ENCODE data around the gene FBXO9.

Gene FBXO9

DNA sequence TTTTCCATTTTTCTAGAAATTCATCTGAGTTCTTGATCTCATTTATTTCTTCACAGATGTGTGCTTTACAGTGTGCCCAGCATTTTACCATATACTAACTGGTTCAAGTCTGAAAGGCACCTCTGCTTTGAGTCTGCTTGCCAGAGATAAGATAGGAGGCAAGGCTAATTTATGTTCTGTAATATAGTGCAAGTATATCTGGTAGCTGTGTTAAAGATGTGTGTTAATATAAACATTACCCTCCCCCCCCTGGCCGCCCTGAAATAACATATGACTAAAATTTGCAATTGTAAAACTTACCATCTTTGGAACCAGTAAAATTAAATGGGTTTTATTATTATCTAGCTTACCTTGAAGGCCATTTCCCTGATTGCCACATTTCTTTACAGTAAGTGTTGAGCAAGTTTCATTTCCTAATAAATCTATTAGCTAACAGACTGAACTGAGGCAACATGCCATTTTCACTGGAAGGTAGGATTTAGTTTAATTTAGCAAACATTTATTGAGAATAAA, 2.7 kb downstream of the FBXO9 start:
- Histone ChIP-seq H3K27ac (ENCODE audit: low read depth, low read length) (no peak overlapping the region), H3K27me3 (ENCODE audit: control insufficient read depth, insufficient read depth, low read length) (no peaks in the 10 kb centered on the region), H3K9ac (ENCODE audit: low read length) (no peak overlapping the region), H3K36me3 (ENCODE audit: control insufficient read depth, insufficient read depth, low read length) (no peaks in the 10 kb centered on the region), H3K4me3 (ENCODE audit: low read length) (no peak overlapping the region), H3K4me1 (ENCODE audit: control insufficient read depth, insufficient read depth, low read length) (no peaks in the 10 kb centered on the region)

DNA sequence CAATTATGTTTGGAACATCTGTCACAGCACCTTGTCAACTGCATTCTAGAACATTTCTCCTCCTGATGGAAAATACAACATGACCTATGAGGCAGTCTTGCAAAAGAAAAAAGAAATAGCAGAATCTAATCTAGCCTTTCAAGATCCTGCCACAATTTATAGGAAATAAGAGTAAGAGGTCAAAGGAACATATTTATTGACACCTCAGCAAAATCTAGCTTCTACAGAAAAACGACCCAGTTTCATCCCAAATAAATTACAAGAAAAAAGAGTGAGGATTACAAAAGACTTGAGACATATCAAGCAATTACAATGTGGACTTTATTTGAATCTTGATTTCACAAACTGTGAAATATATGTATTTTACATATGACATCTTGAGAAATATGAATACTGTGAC, 4.2 kb downstream of the FBXO9 start:
- Histone ChIP-seq H3K27ac (ENCODE audit: low read depth, low read length) (no peak overlapping the region), H3K27me3 (ENCODE audit: control insufficient read depth, insufficient read depth, low read length) (no peaks in the 10 kb centered on the region), H3K9ac (ENCODE audit: low read length) (no peak overlapping the region), H3K36me3 (ENCODE audit: control insufficient read depth, insufficient read depth, low read length) (peaks cover 8% of the 10 kb centered on the region), H3K4me1 (ENCODE audit: control insufficient read depth, insufficient read depth, low read length) (no peaks in the 10 kb centered on the region), H3K4me3 (ENCODE audit: low read length) (no peak overlapping the region)

DNA sequence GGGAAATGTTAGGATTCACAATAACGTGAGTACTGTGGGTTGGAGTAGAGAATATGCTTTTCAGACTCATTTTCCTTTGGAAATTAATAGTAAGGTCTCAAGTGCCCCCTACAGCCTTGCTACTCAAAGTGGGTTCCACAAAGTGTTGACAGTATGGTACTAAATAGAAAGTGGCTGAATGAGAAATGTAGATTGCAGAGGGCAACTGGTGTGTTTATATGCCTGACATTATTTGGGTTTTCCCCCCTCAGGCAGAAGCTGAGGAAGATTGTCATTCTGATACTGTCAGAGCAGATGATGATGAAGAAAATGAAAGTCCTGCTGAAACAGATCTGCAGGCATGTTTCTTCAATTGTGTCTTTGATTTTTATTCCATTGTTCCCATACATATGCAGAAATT, 5.6 kb downstream of the FBXO9 start:
- Histone ChIP-seq H3K27ac (ENCODE audit: low read depth, low read length) (no peak overlapping the region), H3K4me3 (ENCODE audit: low read length) (no peak overlapping the region), H3K9ac (ENCODE audit: low read length) (no peak overlapping the region), H3K27me3 (ENCODE audit: control insufficient read depth, insufficient read depth, low read length) (no peaks in the 10 kb centered on the region), H3K4me1 (ENCODE audit: control insufficient read depth, insufficient read depth, low read length) (no peaks in the 10 kb centered on the region), H3K36me3 (ENCODE audit: control insufficient read depth, insufficient read depth, low read length) (peaks cover 13% of the 10 kb centered on the region)

DNA sequence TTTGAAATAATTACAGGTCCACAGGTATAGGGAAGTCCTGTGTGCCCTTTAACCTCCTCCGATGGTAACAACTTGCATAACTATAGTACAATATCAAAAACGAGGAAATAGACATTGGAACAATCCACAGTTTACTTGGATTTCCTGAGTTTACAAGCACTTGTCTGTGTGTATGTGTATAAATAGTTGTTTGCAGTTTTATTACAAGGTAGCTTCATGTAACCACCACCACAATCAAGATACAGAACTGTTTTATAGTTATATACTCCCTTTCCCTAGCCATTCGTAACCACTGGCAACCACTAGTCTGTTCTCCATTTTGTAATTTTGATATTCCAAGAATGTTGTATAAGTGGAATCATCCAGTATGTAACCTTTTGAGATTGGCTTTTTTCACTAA, 9.1 kb downstream of the FBXO9 start:
- Histone ChIP-seq H3K36me3 (ENCODE audit: control insufficient read depth, insufficient read depth, low read length) (peaks cover 13% of the 10 kb centered on the region), H3K4me3 (ENCODE audit: low read length) (no peak overlapping the region), H3K9ac (ENCODE audit: low read length) (no peak overlapping the region)

DNA sequence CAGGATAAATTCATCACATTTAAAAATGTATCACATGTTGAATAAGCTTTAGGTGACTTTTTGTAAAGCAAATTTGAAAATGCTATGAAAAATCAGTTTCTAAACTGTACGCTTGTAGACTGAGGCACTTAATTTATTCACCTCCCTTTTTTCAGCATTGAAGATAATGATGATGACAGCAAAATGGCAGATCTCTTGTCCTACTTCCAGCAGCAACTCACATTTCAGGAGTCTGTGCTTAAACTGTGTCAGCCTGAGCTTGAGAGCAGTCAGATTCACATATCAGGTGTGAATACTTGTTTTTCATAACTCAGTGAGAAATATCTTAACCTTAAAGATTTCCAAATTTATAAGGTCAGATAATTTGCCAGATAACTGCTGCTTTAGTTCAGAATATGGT, 15.6 kb downstream of the FBXO9 start:
- Histone ChIP-seq H3K27me3 (ENCODE audit: control insufficient read depth, insufficient read depth, low read length) (no peaks in the 10 kb centered on the region), H3K36me3 (ENCODE audit: control insufficient read depth, insufficient read depth, low read length) (peaks cover 10% of the 10 kb centered on the region), H3K27ac (ENCODE audit: low read depth, low read length) (no peak overlapping the region), H3K4me1 (ENCODE audit: control insufficient read depth, insufficient read depth, low read length) (no peaks in the 10 kb centered on the region), H3K9ac (ENCODE audit: low read length) (no peak overlapping the region), H3K4me3 (ENCODE audit: low read length) (no peak overlapping the region)

More for the DNA sequence above, 9.1 kb downstream of the FBXO9 start:
- Histone ChIP-seq H3K4me1 (ENCODE audit: control insufficient read depth, insufficient read depth, low read length) (no peaks in the 10 kb centered on the region), H3K27me3 (ENCODE audit: control insufficient read depth, insufficient read depth, low read length) (no peaks in the 10 kb centered on the region), H3K27ac (ENCODE audit: low read depth, low read length) (no peak overlapping the region)

DNA sequence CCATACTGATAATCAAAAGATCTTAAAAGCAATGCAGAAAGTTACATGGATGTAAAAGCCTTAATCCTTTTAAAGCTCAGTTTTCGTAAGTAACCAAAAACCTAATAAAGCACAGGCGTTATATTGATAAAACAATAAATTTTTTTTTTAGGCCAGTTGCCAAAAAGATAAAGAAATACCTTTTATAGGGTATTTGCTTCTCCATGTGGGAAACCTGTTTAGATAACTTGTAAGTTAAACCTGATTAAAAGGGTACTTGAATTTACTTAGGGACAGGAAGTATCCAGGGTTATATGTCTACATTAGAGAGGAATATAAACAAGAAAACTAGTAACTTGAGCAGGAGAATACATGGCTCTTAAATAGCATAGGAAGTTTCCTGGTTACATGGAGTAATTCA, 21.1 kb downstream of the FBXO9 start:
- Histone ChIP-seq H3K27ac (ENCODE audit: low read depth, low read length) (no peak overlapping the region), H3K4me1 (ENCODE audit: control insufficient read depth, insufficient read depth, low read length) (no peaks in the 10 kb centered on the region), H3K9ac (ENCODE audit: low read length) (no peak overlapping the region), H3K27me3 (ENCODE audit: control insufficient read depth, insufficient read depth, low read length) (no peaks in the 10 kb centered on the region), H3K36me3 (ENCODE audit: control insufficient read depth, insufficient read depth, low read length) (peaks cover 12% of the 10 kb centered on the region), H3K4me3 (ENCODE audit: low read length) (no peak overlapping the region)

DNA sequence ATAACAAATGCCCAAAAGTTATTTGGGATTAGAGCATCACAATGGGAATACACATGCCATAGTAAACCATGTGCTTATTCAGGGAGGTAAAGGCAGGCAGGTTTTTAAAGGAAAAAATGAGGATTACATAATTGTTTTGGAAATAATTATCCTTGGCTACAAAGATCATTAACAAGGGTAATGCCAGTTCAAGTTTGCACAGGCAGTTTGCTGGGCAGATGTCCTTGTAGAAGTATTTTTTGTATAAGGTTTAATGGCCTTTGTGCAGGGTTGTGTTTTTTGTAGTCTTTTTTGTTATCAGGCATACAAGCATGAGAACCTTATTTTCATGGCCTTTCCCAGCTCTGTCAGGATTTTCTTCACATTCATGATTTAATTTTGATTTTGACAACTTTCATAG, 24.7 kb downstream of the FBXO9 start:
- peaks cover 18% of the 10 kb centered on the region for H3K36me3 ChIP-seq (ENCODE audit: control insufficient read depth, insufficient read depth, low read length)
- no peaks in the 10 kb centered on the region for H3K4me1 ChIP-seq (ENCODE audit: control insufficient read depth, insufficient read depth, low read length)
- no peak overlapping the region for H3K4me3 ChIP-seq (ENCODE audit: low read length)
- H3K9ac ChIP-seq (ENCODE audit: low read length): no peak overlapping the region
- no peaks in the 10 kb centered on the region for H3K27me3 ChIP-seq (ENCODE audit: control insufficient read depth, insufficient read depth, low read length)
- no peak overlapping the region for H3K27ac ChIP-seq (ENCODE audit: low read depth, low read length)

DNA sequence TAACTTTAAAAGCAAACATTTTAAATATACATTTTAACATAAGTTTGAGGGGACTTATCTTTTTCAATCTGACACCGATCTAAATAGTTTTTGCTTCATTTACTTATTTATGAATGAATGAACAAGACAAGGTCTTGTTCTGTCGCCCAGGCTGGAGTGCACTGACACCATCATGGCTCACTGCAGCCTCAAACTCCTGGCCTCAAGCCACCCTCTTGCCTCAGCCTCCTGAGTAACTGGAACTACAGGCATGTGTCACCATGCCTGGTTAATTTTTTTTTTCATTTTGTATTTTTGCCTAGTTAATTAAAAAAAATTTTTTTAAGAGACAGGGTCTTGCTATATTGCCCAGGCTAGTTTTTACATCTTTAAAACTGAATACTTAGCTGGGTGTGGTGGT, 25.4 kb downstream of the FBXO9 start:
- no peaks in the 10 kb centered on the region for H3K4me1 ChIP-seq (ENCODE audit: control insufficient read depth, insufficient read depth, low read length)
- H3K9ac ChIP-seq (ENCODE audit: low read length): no peak overlapping the region
- peaks cover 18% of the 10 kb centered on the region for H3K36me3 ChIP-seq (ENCODE audit: control insufficient read depth, insufficient read depth, low read length)
- H3K27me3 ChIP-seq (ENCODE audit: control insufficient read depth, insufficient read depth, low read length): no peaks in the 10 kb centered on the region
- no peak overlapping the region for H3K4me3 ChIP-seq (ENCODE audit: low read length)
- no peak overlapping the region for H3K27ac ChIP-seq (ENCODE audit: low read depth, low read length)

DNA sequence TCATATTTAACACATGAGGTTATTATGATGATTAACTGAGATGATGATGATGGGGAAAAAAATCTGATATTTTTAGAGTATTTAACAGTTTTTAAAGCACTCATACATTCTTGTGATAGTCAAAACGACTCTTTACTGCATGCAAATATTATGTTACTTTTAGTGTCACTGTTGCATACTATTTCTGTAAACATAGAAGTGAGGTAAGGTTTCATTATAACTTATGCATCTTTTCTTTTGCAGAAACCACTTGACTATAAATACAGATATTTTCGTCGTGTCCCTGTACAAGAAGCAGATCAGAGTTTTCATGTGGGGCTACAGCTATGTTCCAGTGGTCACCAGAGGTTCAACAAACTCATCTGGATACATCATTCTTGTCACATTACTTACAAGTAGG, 30.1 kb downstream of the FBXO9 start:
- Histone ChIP-seq H3K36me3 (ENCODE audit: control insufficient read depth, insufficient read depth, low read length) (peaks cover 25% of the 10 kb centered on the region), H3K4me1 (ENCODE audit: control insufficient read depth, insufficient read depth, low read length) (no peaks in the 10 kb centered on the region), H3K9ac (ENCODE audit: low read length) (no peak overlapping the region), H3K27ac (ENCODE audit: low read depth, low read length) (no peak overlapping the region), H3K4me3 (ENCODE audit: low read length) (no peak overlapping the region), H3K27me3 (ENCODE audit: control insufficient read depth, insufficient read depth, low read length) (no peaks in the 10 kb centered on the region)

DNA sequence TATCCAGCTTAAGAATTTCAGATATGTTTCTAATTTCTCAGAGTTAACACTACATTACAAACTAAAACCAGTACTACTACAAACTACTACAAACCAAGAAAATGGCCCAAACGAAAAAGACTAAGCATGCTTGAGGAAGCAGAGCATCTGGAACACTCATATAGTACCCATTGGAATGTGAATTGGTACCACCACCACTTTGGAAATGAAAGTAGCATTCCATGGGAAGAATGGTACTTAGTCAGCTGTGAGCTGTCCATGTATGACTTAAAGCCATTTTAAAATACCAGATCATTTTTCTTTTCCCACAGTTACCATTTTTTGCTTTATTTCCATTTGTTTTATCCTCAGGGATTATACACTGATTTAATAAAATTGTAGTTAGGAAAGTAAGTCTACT, 30.5 kb downstream of the FBXO9 start:
- Histone ChIP-seq H3K9ac (ENCODE audit: low read length) (no peak overlapping the region), H3K4me3 (ENCODE audit: low read length) (no peak overlapping the region), H3K36me3 (ENCODE audit: control insufficient read depth, insufficient read depth, low read length) (peaks cover 27% of the 10 kb centered on the region), H3K27me3 (ENCODE audit: control insufficient read depth, insufficient read depth, low read length) (no peaks in the 10 kb centered on the region), H3K27ac (ENCODE audit: low read depth, low read length) (no peak overlapping the region), H3K4me1 (ENCODE audit: control insufficient read depth, insufficient read depth, low read length) (no peaks in the 10 kb centered on the region)

DNA sequence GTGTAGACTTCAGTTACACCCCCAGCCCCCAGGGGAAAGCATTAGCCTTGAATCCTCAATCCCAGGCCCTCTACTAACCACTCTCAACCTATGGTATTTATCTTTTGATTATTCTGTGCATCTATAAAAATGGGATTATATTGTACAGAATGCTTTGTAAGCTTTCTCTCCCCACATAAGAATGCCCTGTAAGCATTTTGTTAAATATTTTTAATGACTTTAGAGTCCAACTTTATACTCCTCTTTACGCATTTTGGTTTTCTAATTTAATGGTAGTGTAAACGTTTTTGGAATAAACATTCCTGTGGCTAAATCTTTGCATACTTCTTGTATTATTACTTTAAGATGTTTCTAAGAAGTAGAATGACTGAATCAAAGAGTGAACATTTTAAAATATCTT, 35.4 kb downstream of the FBXO9 start:
- no peaks in the 10 kb centered on the region for H3K4me1 ChIP-seq (ENCODE audit: control insufficient read depth, insufficient read depth, low read length)
- no peaks in the 10 kb centered on the region for H3K27me3 ChIP-seq (ENCODE audit: control insufficient read depth, insufficient read depth, low read length)
- no peak overlapping the region for H3K4me3 ChIP-seq (ENCODE audit: low read length)
- H3K36me3 ChIP-seq (ENCODE audit: control insufficient read depth, insufficient read depth, low read length): peaks cover 12% of the 10 kb centered on the region
- no peak overlapping the region for H3K9ac ChIP-seq (ENCODE audit: low read length)
- no peak overlapping the region for H3K27ac ChIP-seq (ENCODE audit: low read depth, low read length)

DNA sequence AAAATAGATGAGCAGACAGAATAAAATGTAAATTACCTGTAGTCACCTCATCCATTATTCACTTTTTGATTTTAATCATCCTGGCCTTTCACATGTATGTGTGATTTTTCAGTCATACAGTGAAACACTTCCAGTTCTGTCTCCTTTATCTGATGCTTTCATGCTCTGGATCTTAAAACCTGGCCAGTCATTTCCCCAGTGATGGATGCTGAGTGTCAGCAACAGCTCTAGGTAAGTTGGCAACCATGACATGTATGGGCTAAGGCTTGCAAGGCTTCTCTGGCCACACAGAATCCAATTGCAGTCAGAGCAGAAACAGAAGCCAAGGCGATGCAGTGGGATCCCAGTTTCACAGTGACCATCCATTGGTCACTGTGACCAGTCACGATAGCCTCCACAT, 35.8 kb downstream of the FBXO9 start:
- Histone ChIP-seq H3K27ac (ENCODE audit: low read depth, low read length) (no peak overlapping the region), H3K36me3 (ENCODE audit: control insufficient read depth, insufficient read depth, low read length) (peaks cover 12% of the 10 kb centered on the region), H3K9ac (ENCODE audit: low read length) (no peak overlapping the region), H3K27me3 (ENCODE audit: control insufficient read depth, insufficient read depth, low read length) (no peaks in the 10 kb centered on the region), H3K4me3 (ENCODE audit: low read length) (no peak overlapping the region), H3K4me1 (ENCODE audit: control insufficient read depth, insufficient read depth, low read length) (no peaks in the 10 kb centered on the region)

DNA sequence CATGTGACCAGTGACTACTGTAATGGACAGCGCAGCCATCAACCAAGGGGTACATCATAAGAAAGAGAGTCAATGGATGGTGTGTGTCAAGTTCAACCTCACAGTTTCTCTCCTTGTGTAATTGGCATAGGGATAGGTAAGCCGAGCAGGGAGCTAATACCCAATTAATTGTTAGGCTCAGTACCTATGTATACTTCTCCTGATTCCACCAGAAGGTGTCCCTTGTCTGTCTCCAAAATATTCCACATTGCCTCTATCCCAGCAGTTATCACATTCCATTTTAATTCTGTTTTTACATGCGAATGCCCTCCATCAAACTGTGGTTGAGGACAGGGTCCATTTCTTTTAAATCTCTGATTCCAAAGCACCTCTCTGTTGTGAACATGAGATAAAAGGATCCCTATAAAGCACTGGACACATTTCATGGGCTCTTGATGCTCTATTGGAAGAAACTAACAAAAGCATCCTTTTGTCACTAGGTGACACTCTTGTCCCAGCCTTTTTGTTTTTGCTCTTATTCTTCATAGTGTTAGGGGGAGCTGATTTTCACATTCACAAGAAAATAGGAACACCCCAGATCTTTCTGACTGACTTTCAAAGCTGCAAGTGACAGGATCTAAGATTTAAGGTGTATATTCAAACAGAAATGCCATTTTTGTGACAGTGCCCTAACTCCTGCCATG, 38.9 kb downstream of the FBXO9 start:
- no peak overlapping the region for H3K27ac ChIP-seq (ENCODE audit: low read depth, low read length)
- no peak overlapping the region for H3K9ac ChIP-seq (ENCODE audit: low read length)
- no peaks in the 10 kb centered on the region for H3K4me1 ChIP-seq (ENCODE audit: control insufficient read depth, insufficient read depth, low read length)
- H3K4me3 ChIP-seq (ENCODE audit: low read length): no peak overlapping the region
- no peaks in the 10 kb centered on the region for H3K27me3 ChIP-seq (ENCODE audit: control insufficient read depth, insufficient read depth, low read length)
- peaks cover 3% of the 10 kb centered on the region for H3K36me3 ChIP-seq (ENCODE audit: control insufficient read depth, insufficient read depth, low read length)
